Bronchial epithelial cell (primary cell): ENCODE data around the gene COPS7A. TPM values are rescaled to one million over a fixed set of nuclear protein-coding genes. Genes with fewer than 3 reads are reported as not detected.

ENCODE experiments used
- DNase-seq: peaks from one replicate; pipeline ENCODE4 v3.0.0-alpha.2; 2010; ENCODE audit warnings: low read depth
- FAIRE-seq: peaks from 2 replicates; lab custom pipeline; 2011; peaks lifted over from hg19 to GRCh38; lab: Jason Lieb, UNC
- H3K27me3 ChIP-seq: 2 replicates; pipeline ENCODE4 v1.5.1; 2011; ENCODE audit warnings: low read length; ENCODE audit not compliant: control insufficient read depth, insufficient read depth
- H3K36me3 ChIP-seq: 2 replicates; pipeline ENCODE4 v1.5.1; 2011; ENCODE audit warnings: low read length; ENCODE audit not compliant: control insufficient read depth, insufficient read depth
- H3K4me3 ChIP-seq: 2 replicates; pipeline ENCODE4 v1.5.1; 2011; ENCODE audit warnings: mild to moderate bottlenecking, low read depth, low read length, control low read depth
- total RNA-seq: library from RNA; depleted of rRNA; stranded (reverse); fragments of >200 nt; gene quantifications from 2 replicates; pipeline ENCODE4 v1.2.1, GENCODE V29; 2014
- TF ChIP-seq, protein P1 (sequence below): IDR thresholded peaks from 2 replicates; pipeline ENCODE4 v1.5.1; 2011; ENCODE audit warnings: mild to moderate bottlenecking, moderate library complexity, low read length, control low read depth, inconsistent platforms; ENCODE audit not compliant: insufficient read depth, severe bottlenecking

COPS7A gene
- total RNA-seq, 1 donor from 2014 or later, result 63.7 TPM

DNA sequence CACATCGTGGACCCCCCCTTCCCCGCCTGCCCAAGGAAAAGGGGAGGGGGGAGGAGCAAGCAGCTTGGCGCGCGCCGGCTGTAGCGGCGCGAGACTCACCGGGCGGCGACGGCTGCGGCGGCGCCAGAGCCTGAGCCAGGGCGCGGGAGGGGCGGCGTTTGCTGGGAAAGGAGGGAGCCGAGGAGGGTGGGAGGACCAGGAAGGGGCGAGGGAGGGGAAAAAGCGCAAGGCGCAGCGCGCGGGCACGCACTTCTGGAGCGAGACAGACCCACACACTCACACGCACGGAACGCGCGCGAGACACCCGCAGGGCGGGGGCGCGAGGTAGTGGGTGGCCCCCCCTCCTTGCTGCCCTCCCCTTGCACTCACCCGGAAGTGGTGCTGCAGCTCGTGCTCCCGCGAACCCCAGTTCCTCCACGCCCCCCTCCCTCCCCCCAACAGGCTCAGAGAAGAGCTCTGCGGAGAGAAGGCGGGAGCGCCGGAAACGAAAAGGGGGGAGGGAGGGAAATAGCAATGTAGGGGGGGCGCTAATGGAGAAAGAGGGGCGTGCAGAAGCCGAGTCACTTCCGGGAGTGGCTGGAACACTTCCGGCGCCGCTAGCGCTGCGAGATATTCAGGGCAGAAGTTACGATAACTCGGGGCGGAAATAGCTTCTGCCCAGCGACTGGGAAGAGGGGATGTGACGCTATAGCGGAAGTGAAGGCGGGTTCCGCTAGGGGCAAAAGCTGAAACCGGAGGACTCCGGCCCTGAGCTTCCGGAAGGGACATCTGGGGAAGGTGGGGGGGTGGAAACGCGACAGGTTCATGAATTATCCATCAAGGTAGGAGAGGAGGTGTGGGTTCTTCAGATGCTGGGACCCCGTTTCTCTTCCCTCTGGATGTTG lies 34.6 kb upstream of the COPS7A start, which contains the start of gene ZNF384:
Gene ZNF384 (minus strand): TSS at position 377 of the 884 bp plus-strand sequence. CDS start 9,855 bp downstream, outside the sequence.
- peak; percentile 93 for FAIRE-seq
- no peaks in the 10 kb centered on the region for H3K27me3 ChIP-seq
- TF ChIP-seq, protein P1, sequence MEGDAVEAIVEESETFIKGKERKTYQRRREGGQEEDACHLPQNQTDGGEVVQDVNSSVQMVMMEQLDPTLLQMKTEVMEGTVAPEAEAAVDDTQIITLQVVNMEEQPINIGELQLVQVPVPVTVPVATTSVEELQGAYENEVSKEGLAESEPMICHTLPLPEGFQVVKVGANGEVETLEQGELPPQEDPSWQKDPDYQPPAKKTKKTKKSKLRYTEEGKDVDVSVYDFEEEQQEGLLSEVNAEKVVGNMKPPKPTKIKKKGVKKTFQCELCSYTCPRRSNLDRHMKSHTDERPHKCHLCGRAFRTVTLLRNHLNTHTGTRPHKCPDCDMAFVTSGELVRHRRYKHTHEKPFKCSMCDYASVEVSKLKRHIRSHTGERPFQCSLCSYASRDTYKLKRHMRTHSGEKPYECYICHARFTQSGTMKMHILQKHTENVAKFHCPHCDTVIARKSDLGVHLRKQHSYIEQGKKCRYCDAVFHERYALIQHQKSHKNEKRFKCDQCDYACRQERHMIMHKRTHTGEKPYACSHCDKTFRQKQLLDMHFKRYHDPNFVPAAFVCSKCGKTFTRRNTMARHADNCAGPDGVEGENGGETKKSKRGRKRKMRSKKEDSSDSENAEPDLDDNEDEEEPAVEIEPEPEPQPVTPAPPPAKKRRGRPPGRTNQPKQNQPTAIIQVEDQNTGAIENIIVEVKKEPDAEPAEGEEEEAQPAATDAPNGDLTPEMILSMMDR, result no peak

DNA sequence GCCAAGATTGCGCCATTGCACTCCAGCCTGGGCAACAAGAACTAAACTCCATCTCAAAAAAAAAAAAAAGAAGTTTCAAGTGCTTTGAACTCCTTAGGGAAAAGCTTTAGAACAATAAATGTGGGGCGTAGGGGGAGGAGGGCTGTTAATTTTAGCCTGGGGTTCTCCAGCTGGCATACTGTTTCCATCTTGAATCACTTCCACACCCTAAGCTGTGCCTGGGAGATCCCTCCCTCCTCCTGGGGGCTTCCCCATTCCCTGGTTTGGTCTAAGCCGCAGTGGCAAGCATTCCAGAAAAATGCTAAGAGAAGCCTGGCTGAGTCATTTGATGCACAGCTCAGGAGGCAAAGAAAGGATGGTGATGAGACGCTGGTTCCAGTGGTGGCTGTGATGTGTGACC lies 32.4 kb upstream of the COPS7A start:
- TF ChIP-seq, protein P1, result no peak
- Histone ChIP-seq H3K27me3 (no peaks in the 10 kb centered on the region), H3K36me3 (no peaks in the 10 kb centered on the region), H3K4me3 (no peak overlapping the region)
- DNase-seq (no peak), FAIRE-seq (no peak)

More for the DNA sequence above, 34.6 kb upstream of the COPS7A start, which contains the start of gene ZNF384:
- Histone ChIP-seq H3K4me3 (peak within 1 kb of the TSS; percentile 64), H3K36me3 (no peaks in the 10 kb centered on the region)
- DNase-seq, result peak; percentile 96

DNA sequence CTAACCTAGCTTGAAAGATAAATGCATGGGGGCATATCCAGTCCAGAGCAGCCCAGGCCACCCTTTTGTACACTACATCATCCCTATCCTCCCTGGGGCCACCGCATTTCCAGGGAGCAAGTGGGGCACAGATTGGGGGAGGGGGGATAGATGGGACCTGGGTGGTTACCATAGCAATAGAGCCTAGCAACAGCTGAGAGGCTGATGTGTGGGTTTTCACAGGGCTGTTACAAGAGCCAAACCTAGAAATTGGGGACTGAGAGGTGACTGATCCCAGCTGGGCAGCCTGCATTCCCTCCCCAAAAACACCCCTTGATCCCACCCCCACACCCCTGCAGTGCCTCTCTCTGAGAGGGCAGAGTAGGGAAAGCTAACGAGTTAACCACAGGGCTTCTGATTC lies 31.0 kb upstream of the COPS7A start:
- FAIRE-seq, result no peak
- DNase-seq, result no peak
- Histone ChIP-seq H3K27me3 (no peaks in the 10 kb centered on the region), H3K36me3 (no peaks in the 10 kb centered on the region), H3K4me3 (no peak overlapping the region)
- TF ChIP-seq, protein P1, result no peak

DNA sequence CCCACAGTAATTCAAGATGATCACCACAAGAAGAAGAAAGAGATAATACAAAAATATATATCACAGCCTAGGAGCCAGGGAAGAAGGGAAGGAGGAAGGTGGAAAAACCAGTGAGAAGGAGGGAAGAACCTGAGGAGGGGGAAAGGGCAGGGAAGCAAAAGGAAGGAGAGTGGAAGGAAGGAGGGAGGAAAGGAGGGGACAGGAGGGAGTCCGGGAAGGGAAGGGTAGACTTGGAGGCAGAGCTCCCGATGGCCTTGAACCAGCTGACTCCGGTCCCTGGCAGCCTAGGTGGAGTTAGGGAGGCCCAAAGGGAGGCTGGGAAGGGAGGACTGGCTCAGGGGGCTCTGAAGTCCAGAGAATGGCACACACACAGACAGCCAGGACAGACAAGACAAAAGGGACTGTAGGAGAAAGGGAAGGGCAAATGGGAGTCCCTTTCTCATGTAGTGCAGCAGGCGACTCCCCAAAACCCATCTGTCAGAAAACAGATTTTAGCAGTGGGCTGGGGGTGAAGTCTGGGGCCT lies 30.0 kb upstream of the COPS7A start:
- Histone ChIP-seq H3K27me3 (no peaks in the 10 kb centered on the region), H3K4me3 (no peak overlapping the region), H3K36me3 (no peaks in the 10 kb centered on the region)
- no peak for DNase-seq
- TF ChIP-seq, protein P1, result no peak
- FAIRE-seq, result no peak

DNA sequence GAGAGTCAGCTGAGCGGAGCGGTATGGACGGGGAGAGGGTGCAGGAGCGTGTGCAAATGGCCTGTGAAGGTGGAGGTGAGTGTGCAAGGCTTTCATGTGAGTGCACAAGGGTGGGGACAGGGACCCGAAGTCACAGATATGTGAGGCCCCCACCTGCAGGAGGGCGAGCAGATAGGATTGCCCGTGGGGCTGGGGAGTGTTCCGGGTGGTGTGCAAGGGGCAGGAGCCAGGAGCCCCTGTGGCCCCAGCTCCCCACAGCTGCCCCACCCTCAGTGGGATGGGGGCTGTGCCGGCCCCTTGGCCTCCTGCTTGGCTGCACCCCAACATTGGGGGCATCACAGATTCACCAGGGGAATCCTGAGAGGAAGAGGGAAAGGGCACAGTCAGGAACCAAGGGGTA lies 29.1 kb upstream of the COPS7A start:
- Histone ChIP-seq H3K4me3 (no peak overlapping the region), H3K36me3 (no peaks in the 10 kb centered on the region), H3K27me3 (peaks cover 6% of the 10 kb centered on the region)
- TF ChIP-seq, protein P1, result no peak
- FAIRE-seq, result no peak
- DNase-seq, result no peak
